PC-9 (cell line): ENCODE measurements around the gene CUEDC2. TPM values are rescaled to one million over a fixed set of nuclear protein-coding genes. Genes with fewer than 3 reads are reported as not detected.

Source experiments
- BruUV-seq: library from RNA; stranded (reverse); fragments of 400-500 nt; replicated peaks from 2 replicates; lab custom pipeline; 2021; lab: Mats Ljungman, UMichigan
- CTCF ChIA-PET: fragments of 300-600 bp; sonication (Branson Sonifier 250); formaldehyde crosslinking; loops from one replicate; lab custom pipeline; 2022; ENCODE audit warnings: antibody characterized with exemption; lab: Charles Lee
- POLR2A ChIA-PET: fragments of 300-600 bp; sonication (Branson Sonifier 250); formaldehyde crosslinking; loops from one replicate; lab custom pipeline; 2022; ENCODE audit warnings: antibody characterized with exemption; ENCODE audit not compliant: unreplicated experiment; lab: Charles Lee
- DNase-seq, 2 experiments: peaks; one replicate each; pipeline versions ENCODE4 v3.0.0 to v3.0.0-alpha.2; 2015 to 2022; ENCODE audit warnings: mixed read lengths in 1 of 2
- H2AFZ ChIP-seq: fragments of 200-600 bp; sonication (generic); 2 replicates; pipeline ENCODE4 v1.8.1; 2017; ENCODE audit warnings: antibody characterized with exemption
- H3F3A ChIP-seq: fragments of 200-600 bp; sonication (generic); 2 replicates; pipeline ENCODE4 v1.8.1; 2017; ENCODE audit warnings: antibody characterized with exemption, mild to moderate bottlenecking, low read depth; ENCODE audit not compliant: insufficient read depth
- H3K27ac ChIP-seq: fragments of 200-600 bp; sonication (generic); 2 replicates; pipeline ENCODE4 v1.6.1; 2016; ENCODE audit warnings: mixed run types
- H3K27me3 ChIP-seq: fragments of 200-600 bp; sonication (generic); 2 replicates; pipeline ENCODE4 v1.6.1; 2016; ENCODE audit warnings: low read depth, mixed run types; ENCODE audit not compliant: insufficient read depth
- H3K36me3 ChIP-seq: fragments of 200-600 bp; sonication (generic); 2 replicates; pipeline ENCODE4 v1.6.1; 2016; ENCODE audit warnings: low read depth, mixed run types
- H3K4me1 ChIP-seq: fragments of 200-600 bp; sonication (generic); replicated peaks from 2 replicates; pipeline ENCODE4 v1.6.1; 2016; ENCODE audit warnings: mixed run types; ENCODE audit not compliant: insufficient read depth
- H3K4me2 ChIP-seq: fragments of 200-600 bp; sonication (generic); 2 replicates; pipeline ENCODE4 v1.6.1; 2017; ENCODE audit warnings: mixed run types
- H3K4me3 ChIP-seq: fragments of 200-600 bp; sonication (generic); 2 replicates; pipeline ENCODE4 v1.6.1; 2016; ENCODE audit warnings: mixed run types
- H3K79me2 ChIP-seq: fragments of 200-600 bp; sonication (generic); 2 replicates; pipeline ENCODE4 v1.6.1; 2017; ENCODE audit warnings: low read depth, mixed run types
- H3K9me2 ChIP-seq: fragments of 200-600 bp; sonication (generic); 2 replicates; pipeline ENCODE4 v1.8.1; 2017; ENCODE audit warnings: mild to moderate bottlenecking; ENCODE audit not compliant: insufficient read depth
- H3K9me3 ChIP-seq: fragments of 200-600 bp; sonication (generic); 2 replicates; pipeline ENCODE4 v1.8.1; 2016; ENCODE audit warnings: low read depth; ENCODE audit not compliant: insufficient read depth
- H4K20me1 ChIP-seq: fragments of 200-600 bp; sonication (generic); 2 replicates; pipeline ENCODE4 v1.8.1; 2017; ENCODE audit not compliant: insufficient read depth
- CTCF ChIP-seq: fragments of 200-600 bp; sonication (generic); conservative IDR thresholded peaks from 2 replicates; pipeline ENCODE4 v1.6.1; 2017; ENCODE audit warnings: mixed run types, antibody characterized with exemption, mild to moderate bottlenecking, moderate library complexity
- EZH2 ChIP-seq: fragments of 200-600 bp; sonication (generic); IDR thresholded peaks from 2 replicates; pipeline ENCODE4 v1.8.0; 2017; ENCODE audit warnings: antibody characterized with exemption, low read depth
- intact Hi-C: fragments of 100-400 bp; cut with micrococcal nuclease; formaldehyde crosslinking; loops from one replicate; pipeline ENCODE4 v1.10.0; 2022; ENCODE audit not compliant: unreplicated experiment
- total RNA-seq: library from RNA; stranded (reverse); gene quantifications from 2 replicates; pipeline ENCODE4 v1.2.3, GENCODE V29; 2021

The CUEDC2 gene
- total RNA-seq, 1 experiment from 2014 or later, result 46.2 TPM

GRCh38 chr10:102410429-102411073, 21.8 kb downstream of the CUEDC2 start:
- no peaks in the 10 kb centered on the region for H3K36me3 ChIP-seq

DNA sequence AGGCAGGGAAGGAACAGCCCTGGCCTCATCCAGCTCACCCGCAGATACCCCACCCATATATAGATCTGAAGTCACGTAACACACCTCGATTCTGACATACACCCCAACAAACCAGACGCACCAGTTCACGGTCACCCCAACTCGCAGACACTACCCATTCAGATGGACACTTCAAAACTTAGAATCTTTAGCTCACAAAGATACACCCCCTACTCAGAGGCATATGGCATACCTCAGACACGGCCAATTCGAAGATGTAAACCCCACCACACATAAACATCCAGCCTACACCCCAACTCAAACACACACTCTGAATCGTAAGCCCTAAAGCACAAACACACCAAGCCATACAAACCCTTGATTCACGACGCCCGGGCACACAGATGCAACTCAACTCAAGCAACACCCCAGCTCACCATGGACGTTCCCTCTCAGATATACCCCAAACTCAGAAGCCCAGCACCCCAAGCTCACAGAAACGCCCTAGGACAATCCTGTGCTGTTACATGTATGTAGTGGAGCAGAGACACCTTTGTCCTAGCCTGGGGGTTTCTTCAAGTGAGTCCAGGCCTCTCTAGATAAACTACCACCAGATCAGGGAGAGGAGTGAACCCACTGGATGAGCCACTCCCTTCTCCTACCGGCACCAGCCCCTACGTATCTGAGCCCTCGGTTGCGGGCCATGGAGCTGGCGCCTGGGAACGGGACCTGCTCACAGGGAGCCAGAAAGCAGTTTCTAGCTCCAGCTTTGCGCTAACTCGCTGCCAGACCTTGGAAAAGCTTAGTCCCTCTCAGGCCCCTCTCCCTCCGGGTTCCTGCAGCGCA, 22.6 kb downstream of the CUEDC2 start:
- Histone ChIP-seq H3K27me3 (peaks cover 40% of the 10 kb centered on the region), H3K36me3 (no peaks in the 10 kb centered on the region), H3K27ac (no peak overlapping the region), H3F3A (no peaks in the 10 kb centered on the region), H3K9me2 (no peaks in the 10 kb centered on the region), H2AFZ (no peak overlapping the region), H3K9me3 (no peaks in the 10 kb centered on the region), H3K79me2 (no peaks in the 10 kb centered on the region), H4K20me1 (no peaks in the 10 kb centered on the region), H3K4me2 (no peak overlapping the region), H3K4me1 (no peaks in the 10 kb centered on the region), H3K4me3 (no peak overlapping the region)
- intact Hi-C loops, result no loop called here
- no TSS peak for BruUV-seq
- POLR2A ChIA-PET, result no interaction called here
- TF ChIP-seq CTCF (no peak), EZH2 (no peak)
- DNase-seq, result no peak
- CTCF ChIA-PET, result no interaction called here

More at GRCh38 chr10:102410429-102411073, 21.8 kb downstream of the CUEDC2 start:
- no peak overlapping the region for H3K27ac ChIP-seq
- no peak overlapping the region for H2AFZ ChIP-seq
- H3K27me3 ChIP-seq, result peaks cover 47% of the 10 kb centered on the region
- intact Hi-C loops, result no loop called here
- POLR2A ChIA-PET, result no interaction called here
- CTCF ChIA-PET, result no interaction called here
- no peaks in the 10 kb centered on the region for H4K20me1 ChIP-seq
- no peaks in the 10 kb centered on the region for H3K9me2 ChIP-seq
- no peak overlapping the region for H3K4me3 ChIP-seq
- no peaks in the 10 kb centered on the region for H3K79me2 ChIP-seq
- no peaks in the 10 kb centered on the region for H3K4me1 ChIP-seq
- no peaks in the 10 kb centered on the region for H3K9me3 ChIP-seq
- H3F3A ChIP-seq, result no peaks in the 10 kb centered on the region
- no TSS peak for BruUV-seq
- H3K4me2 ChIP-seq, result no peak overlapping the region
- TF ChIP-seq EZH2 (no peak), CTCF (no peak)
- no peak for DNase-seq

DNA sequence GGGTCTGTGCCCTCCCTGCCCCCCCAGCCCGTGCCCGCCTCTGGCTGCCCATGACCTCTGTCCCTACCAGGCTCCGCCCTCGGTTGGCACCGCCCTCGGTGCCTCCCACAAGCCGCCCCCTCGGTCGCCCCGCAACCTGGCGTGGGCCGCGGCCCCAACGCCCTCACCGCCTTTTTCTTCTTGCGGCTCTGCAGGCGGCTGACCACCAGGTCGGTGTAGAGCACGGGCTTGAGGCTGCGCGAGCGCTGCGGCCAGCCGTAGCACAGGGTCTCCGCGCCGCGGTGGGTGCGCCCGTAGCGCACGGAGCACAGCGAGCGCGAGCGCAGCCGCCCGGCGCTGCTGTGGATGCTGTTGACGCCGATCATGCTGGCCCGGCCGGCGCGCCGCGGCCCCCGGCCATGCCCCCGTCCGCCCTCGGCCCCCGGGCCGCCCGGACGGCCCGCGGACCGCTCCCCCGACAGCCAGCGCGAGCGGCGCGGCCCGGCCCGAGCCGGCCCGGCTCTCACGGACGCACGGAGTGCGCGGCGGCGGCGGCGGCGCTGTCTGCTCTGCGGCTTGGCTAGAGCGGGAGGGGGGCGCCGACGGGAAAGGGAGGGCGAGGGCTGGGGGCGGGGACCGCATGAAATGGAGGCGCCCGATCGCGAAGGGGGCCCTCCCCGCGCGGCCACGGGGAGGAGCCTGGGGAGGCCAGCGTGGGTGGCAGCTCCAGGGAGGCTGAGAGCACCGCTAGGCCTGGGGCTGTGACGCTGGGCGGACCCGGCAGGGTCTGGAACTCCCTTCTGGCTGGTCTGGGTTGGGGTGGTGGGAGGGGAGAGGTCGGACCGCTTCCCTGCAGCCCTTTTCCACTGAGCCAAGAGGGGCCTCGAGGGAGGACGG, 23.4 kb downstream of the CUEDC2 start:
- H3K4me2 ChIP-seq, result no peak overlapping the region
- TF ChIP-seq EZH2 (no peak), CTCF (no peak)
- CTCF ChIA-PET, result no interaction called here
- POLR2A ChIA-PET, result no interaction called here
- intact Hi-C loops, result no loop called here
- no peaks in the 10 kb centered on the region for H3K4me1 ChIP-seq
- H3K79me2 ChIP-seq, result no peaks in the 10 kb centered on the region
- no peak overlapping the region for H3K27ac ChIP-seq
- H2AFZ ChIP-seq, result no peak overlapping the region
- H4K20me1 ChIP-seq, result no peaks in the 10 kb centered on the region
- no peaks in the 10 kb centered on the region for H3K36me3 ChIP-seq
- peaks cover 37% of the 10 kb centered on the region for H3K27me3 ChIP-seq
- no TSS peak for BruUV-seq
- no peak for DNase-seq
- no peaks in the 10 kb centered on the region for H3F3A ChIP-seq
- no peaks in the 10 kb centered on the region for H3K9me2 ChIP-seq
- no peak overlapping the region for H3K4me3 ChIP-seq
- H3K9me3 ChIP-seq, result no peaks in the 10 kb centered on the region
